HL-60 (cell line): ENCODE measurements around the gene ARL5C.

Source experiments
- DNase-seq, 2 experiments: peaks; one replicate each; pipeline ENCODE4 v3.0.0-alpha.2; 2010 to 2020; ENCODE audit warnings: low read depth in 1 of 2, low spot score in 1 of 2
- H3K27ac ChIP-seq: fragments of 250-450 bp; sonication (Bioruptor Pico); replicated peaks from 2 replicates; pipeline ENCODE4 v1.5.1; 2020; ENCODE audit warnings: mild to moderate bottlenecking, moderate library complexity
- H3K27me3 ChIP-seq: fragments of 250-450 bp; sonication (Bioruptor Pico); 2 replicates; pipeline ENCODE4 v1.5.1; 2021; ENCODE audit warnings: mild to moderate bottlenecking, moderate library complexity; ENCODE audit not compliant: insufficient read depth, poor library complexity, severe bottlenecking
- H3K4me3 ChIP-seq: replicated peaks from 2 replicates; pipeline ENCODE4 v1.5.1; 2011; ENCODE audit warnings: mild to moderate bottlenecking, control low read depth, low read length; ENCODE audit not compliant: insufficient read depth
- GABPA ChIP-seq: IDR thresholded peaks from 2 replicates; pipeline ENCODE4 v1.6.1; 2012; ENCODE audit warnings: low read depth
- POLR2AphosphoS5 ChIP-seq: IDR thresholded peaks from 2 replicates; pipeline ENCODE4 v1.6.1; 2012; ENCODE audit warnings: low read depth
- SPI1 ChIP-seq: IDR thresholded peaks from 2 replicates; pipeline ENCODE4 v1.6.1; 2012; ENCODE audit warnings: low read depth, mild to moderate bottlenecking, borderline replicate concordance
- TF ChIP-seq, protein P1 (sequence below): IDR thresholded peaks from one replicate; pipeline ENCODE4 v1.5.1; 2011; ENCODE audit warnings: low read length, control low read depth, inconsistent platforms; ENCODE audit not compliant: insufficient read depth
- TF ChIP-seq, protein P2 (sequence below): IDR thresholded peaks from 2 replicates; pipeline ENCODE4 v1.6.1; 2012; ENCODE audit warnings: low read depth; ENCODE audit not compliant: insufficient replicate concordance

Gene ARL5C

DNA sequence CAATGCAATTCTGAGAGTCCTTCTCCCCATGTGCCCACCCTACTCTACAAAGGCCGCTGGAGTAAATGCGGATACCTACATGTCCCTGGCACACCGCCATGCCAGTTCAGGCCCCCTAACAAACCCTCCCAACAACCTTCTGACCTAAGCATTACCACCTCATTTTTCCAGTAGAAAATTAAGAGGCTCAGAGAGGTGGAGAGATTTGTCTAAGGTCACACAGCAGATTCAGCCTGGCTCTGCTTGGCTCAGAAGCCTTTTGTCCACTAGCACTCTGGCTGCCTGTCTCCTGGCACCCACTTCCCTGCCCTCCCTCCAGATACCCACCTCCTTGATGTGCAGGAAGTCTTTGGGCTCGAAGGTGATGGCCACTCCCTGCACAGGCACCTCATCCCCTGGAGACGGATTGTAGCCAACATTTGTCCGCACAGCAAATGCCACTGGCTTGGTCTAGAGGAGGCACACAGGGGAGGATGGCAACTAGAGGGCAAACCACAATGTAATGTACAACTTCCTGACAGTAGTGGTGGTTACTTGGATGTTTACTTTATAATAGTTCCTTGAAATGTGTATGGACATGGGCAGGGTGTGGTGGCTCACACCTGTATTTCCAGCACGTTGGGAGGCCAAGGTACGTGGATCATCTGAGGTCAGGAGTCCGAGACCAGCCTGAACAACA lies 21.3 kb upstream of the ARL5C start:
- no peaks in the 10 kb centered on the region for H3K27me3 ChIP-seq
- TF ChIP-seq, protein P1, sequence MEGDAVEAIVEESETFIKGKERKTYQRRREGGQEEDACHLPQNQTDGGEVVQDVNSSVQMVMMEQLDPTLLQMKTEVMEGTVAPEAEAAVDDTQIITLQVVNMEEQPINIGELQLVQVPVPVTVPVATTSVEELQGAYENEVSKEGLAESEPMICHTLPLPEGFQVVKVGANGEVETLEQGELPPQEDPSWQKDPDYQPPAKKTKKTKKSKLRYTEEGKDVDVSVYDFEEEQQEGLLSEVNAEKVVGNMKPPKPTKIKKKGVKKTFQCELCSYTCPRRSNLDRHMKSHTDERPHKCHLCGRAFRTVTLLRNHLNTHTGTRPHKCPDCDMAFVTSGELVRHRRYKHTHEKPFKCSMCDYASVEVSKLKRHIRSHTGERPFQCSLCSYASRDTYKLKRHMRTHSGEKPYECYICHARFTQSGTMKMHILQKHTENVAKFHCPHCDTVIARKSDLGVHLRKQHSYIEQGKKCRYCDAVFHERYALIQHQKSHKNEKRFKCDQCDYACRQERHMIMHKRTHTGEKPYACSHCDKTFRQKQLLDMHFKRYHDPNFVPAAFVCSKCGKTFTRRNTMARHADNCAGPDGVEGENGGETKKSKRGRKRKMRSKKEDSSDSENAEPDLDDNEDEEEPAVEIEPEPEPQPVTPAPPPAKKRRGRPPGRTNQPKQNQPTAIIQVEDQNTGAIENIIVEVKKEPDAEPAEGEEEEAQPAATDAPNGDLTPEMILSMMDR: no peak
- TF ChIP-seq, protein P2, sequence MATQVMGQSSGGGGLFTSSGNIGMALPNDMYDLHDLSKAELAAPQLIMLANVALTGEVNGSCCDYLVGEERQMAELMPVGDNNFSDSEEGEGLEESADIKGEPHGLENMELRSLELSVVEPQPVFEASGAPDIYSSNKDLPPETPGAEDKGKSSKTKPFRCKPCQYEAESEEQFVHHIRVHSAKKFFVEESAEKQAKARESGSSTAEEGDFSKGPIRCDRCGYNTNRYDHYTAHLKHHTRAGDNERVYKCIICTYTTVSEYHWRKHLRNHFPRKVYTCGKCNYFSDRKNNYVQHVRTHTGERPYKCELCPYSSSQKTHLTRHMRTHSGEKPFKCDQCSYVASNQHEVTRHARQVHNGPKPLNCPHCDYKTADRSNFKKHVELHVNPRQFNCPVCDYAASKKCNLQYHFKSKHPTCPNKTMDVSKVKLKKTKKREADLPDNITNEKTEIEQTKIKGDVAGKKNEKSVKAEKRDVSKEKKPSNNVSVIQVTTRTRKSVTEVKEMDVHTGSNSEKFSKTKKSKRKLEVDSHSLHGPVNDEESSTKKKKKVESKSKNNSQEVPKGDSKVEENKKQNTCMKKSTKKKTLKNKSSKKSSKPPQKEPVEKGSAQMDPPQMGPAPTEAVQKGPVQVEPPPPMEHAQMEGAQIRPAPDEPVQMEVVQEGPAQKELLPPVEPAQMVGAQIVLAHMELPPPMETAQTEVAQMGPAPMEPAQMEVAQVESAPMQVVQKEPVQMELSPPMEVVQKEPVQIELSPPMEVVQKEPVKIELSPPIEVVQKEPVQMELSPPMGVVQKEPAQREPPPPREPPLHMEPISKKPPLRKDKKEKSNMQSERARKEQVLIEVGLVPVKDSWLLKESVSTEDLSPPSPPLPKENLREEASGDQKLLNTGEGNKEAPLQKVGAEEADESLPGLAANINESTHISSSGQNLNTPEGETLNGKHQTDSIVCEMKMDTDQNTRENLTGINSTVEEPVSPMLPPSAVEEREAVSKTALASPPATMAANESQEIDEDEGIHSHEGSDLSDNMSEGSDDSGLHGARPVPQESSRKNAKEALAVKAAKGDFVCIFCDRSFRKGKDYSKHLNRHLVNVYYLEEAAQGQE: no peak
- TF ChIP-seq SPI1 (no peak), POLR2AphosphoS5 (no peak), GABPA (no peak)
- H3K27ac ChIP-seq: no peak overlapping the region
- H3K4me3 ChIP-seq: no peak overlapping the region
- no peak for DNase-seq

DNA sequence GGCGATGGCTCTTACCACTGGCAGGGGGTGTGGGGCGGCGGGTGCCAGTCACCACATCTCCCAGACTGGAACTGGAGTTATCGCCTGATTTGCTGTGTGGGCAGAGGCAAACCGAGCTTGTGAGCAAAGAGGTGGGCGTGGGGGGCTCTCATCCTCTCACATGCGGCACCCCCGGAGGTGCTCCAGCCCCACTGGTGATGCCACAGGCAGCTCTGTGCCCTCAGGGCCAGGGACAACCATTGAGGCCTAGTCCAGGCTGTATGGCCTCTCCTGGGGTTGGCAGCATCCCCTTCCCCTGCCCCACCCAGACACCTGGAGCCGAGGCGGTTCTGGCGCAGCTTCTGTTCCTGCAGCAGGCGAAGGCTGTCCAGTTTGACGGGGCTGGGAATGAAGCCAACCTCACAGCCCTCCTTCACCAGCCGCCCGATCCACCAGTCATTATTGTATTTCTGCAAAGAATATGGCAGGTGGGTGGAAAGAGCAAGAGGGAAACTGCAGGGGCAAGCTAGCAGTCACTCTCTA lies 20.6 kb upstream of the ARL5C start:
- H3K4me3 ChIP-seq: no peak overlapping the region
- no peak for DNase-seq
- H3K27ac ChIP-seq: no peak overlapping the region
- TF ChIP-seq, protein P1: no peak
- TF ChIP-seq, protein P2: no peak
- no peaks in the 10 kb centered on the region for H3K27me3 ChIP-seq

DNA sequence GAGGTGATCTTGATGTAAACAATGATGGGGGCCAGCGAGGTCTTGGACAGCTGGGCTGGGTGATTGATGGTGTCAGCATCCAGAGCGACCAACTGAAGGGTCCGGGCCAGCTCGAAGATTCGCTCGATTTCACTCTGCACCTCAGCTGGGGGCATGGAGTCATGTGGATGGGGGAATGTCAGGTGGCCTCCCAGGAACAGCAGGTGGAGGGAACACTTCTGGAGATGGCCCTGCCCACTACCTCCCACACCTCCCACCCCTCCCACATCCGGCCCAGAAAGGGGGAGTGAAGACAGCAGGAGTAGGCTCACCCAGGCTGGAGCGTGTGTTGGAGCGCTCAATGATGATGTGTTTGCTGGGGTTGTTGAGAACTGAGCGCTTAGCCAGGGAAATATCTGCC lies 17.8 kb upstream of the ARL5C start:
- H3K4me3 ChIP-seq: no peak overlapping the region
- no peak for TF ChIP-seq GABPA
- TF ChIP-seq POLR2AphosphoS5: no peak
- TF ChIP-seq, protein P1: no peak
- no peak for TF ChIP-seq SPI1
- TF ChIP-seq, protein P2: no peak
- H3K27ac ChIP-seq: no peak overlapping the region
- no peak for DNase-seq
- no peaks in the 10 kb centered on the region for H3K27me3 ChIP-seq
